Activated CD4-positive, alpha-beta memory T cell treated with anti-CD3 and anti-CD28 coated beads, Interleukin-2, amount 10 ng/mL, durations not matched to agents 7 days and 5 days (primary cell): ENCODE measurements around the gene CBX2. TPM values are rescaled to one million over a fixed set of nuclear protein-coding genes. Genes with fewer than 3 reads are reported as not detected.

Experiments
- CTCF ChIA-PET: fragments of 350-600 bp; sonication (Branson Sonifier 250); formaldehyde crosslinking; loops from one replicate; lab custom pipeline; 2021; ENCODE audit warnings: antibody characterized with exemption, inconsistent platforms; lab: Charles Lee
- POLR2A ChIA-PET: fragments of 350-600 bp; sonication (Branson Sonifier 250); formaldehyde crosslinking; loops from one replicate; lab custom pipeline; 2021; ENCODE audit warnings: antibody characterized with exemption; lab: Charles Lee
- DNase-seq: peaks from one replicate; pipeline ENCODE4 v3.0.0-alpha.2; 2020
- H3K27ac Mint-ChIP-seq: one replicate; pipeline ENCODE4 v1.8.0; 2021; ENCODE audit warnings: mild to moderate bottlenecking, mixed read lengths
- H3K27me3 Mint-ChIP-seq: one replicate; pipeline ENCODE4 v1.8.0; 2021; ENCODE audit warnings: mixed read lengths
- H3K36me3 Mint-ChIP-seq: one replicate; pipeline ENCODE4 v1.8.0; 2021; ENCODE audit warnings: low read depth, mixed read lengths
- H3K4me1 Mint-ChIP-seq: one replicate; pipeline ENCODE4 v1.8.0; 2021; ENCODE audit warnings: mixed read lengths
- H3K4me3 Mint-ChIP-seq: one replicate; pipeline ENCODE4 v1.8.0; 2021; ENCODE audit warnings: mild to moderate bottlenecking, mixed read lengths
- H3K9me3 Mint-ChIP-seq: one replicate; pipeline ENCODE4 v1.8.0; 2021; ENCODE audit warnings: mixed read lengths
- total RNA-seq, 2 experiments: library from RNA; stranded (reverse); gene quantifications; one replicate each; pipeline ENCODE4 v1.2.3, GENCODE V29; 2021

CBX2 gene
- total RNA-seq, 2 experiments from 2014 or later: 1.7 to 2.0 TPM

DNA sequence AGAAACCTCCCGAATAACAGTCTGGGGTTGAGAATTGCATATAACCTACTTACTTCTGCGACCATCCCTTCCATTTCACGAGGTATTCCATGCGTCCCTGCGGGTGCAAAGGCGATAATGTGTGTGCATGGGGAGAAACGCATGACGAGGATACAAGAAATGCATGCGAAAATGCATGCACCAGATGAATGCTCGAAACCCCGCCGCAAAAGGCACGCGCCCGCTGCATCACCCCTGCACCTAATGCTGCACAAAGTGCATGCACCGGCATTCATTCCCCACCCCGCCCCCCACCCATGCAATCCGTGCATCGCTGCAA is 18.5 kb downstream of the CBX2 start:
- Mint-ChIP-seq H3K27me3 (peaks cover 40% of the 10 kb centered on the region), H3K9me3 (no peaks in the 10 kb centered on the region), H3K27ac (no peak overlapping the region), H3K4me3 (peak overlapping the region; percentile 83), H3K4me1 (peaks cover 33% of the 10 kb centered on the region), H3K36me3 (peaks cover 5% of the 10 kb centered on the region)
- CTCF ChIA-PET: interaction anchor here (0.7 to 3.4 kb wide), 11 partner anchors 12 to 174 kb away, joined by 3 to 23 read pairs (median 6); partner anchors contain the start of gene CBX4
- POLR2A ChIA-PET: interaction anchor here (0.6 to 4.0 kb wide), 10 partner anchors 9 to 305 kb away, joined by 3 to 58 read pairs (median 5); partner anchors contain the start of genes CBX4 and GAA
- DNase-seq: no peak

DNA sequence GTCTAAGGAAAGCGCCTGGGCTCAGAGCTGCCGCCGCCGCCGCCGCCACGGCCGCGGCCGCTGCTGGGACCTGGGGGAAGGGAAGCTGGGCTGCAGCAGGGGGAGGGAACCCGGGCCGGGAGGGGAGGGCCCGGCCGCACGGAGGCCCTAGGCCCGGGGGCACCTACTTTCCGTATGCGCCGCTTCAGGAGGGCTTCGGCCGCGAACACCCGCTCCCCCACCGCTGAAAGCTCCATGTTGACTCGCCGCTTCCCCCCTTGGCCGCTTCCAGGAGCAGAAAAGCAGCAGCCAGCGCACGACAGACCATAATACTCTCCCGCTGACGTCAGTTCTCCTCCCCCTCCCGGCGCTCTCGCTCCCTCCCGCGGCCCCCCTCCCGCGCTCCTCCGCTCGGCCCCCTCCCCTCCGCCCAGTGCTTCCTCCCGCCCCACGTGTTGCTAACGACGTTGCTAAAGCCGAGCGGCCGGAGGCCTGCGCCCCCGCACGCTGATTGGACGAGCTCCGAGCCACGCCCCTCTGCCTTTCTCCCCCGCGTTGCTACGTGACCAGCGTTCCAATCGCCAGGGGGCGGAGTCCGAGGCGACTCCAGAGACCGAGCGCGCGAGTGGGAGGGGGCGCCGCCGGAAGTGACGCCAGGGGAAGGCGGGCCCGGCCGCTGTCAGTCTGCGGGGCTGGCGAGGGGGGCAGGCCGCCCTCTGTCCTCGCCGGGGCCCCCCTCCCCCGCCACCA is 19.0 kb downstream of the CBX2 start, which contains the start of gene CBX8:
Gene CBX8 (minus strand): TSS at position 315 of the 729 bp plus-strand sequence. CDS start 79 bp downstream, at position 236.
- DNase-seq: peak; percentile 100
- CTCF ChIA-PET: interaction anchor here (0.7 to 3.4 kb wide), 11 partner anchors 12 to 173 kb away, joined by 3 to 23 read pairs (median 6); partner anchors contain the start of gene CBX4
- peak within 1 kb of the TSS; percentile 70 for H3K27ac Mint-ChIP-seq
- peaks cover 5% of the 10 kb centered on the region for H3K36me3 Mint-ChIP-seq
- H3K4me1 Mint-ChIP-seq: peaks cover 33% of the 10 kb centered on the region
- peaks cover 44% of the 10 kb centered on the region for H3K27me3 Mint-ChIP-seq
- POLR2A ChIA-PET: interaction anchor here (0.6 to 4.0 kb wide), 10 partner anchors 10 to 304 kb away, joined by 3 to 58 read pairs (median 5); partner anchors contain the start of genes CBX4 and GAA
- peak within 1 kb of the TSS; percentile 83 for H3K4me3 Mint-ChIP-seq
- H3K9me3 Mint-ChIP-seq: no peaks in the 10 kb centered on the region

DNA sequence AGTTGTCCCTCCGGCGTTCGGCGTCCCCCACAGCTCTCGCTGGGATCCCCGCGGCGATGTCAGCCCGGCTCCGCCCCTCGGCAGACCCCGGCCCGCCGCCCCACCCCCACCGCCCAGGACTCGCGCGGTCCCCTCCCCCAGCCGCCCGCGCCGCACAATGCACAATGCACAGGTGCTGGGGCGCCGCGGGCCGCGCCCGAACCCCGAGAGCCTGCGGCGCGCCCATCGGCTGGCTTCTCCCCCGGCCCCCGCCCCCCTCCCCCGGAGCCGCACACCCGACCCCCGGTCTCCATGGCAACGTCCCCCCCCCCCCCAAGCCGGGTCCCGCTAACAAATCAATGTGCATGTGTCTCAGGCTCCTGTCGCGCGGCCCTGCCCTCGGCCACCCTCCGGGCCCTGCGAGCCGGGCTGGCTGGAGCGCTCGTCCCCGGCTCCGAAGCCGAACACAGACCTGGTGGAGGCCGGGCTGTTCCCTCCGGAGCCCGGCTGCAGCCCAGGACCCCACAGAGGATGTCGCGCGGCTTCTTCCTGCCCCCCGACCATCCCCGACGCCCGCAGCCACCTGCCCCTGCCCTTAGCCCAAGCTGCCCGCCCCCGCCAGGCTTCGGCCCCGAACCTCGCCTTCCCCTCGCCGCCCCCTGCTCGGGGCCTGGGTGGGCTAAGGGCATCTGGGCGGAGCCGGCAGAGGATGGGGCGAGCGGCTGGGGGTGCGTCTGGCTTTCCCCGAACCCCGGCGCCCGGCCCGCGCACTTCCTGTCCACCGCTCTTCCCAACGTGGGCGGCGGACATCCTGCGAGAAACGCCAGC is 19.7 kb downstream of the CBX2 start:
- ChIA-PET CTCF (interaction anchor here (0.8 to 3.4 kb wide), 10 partner anchors 11 to 173 kb away, joined by 3 to 23 read pairs (median 5); partner anchors contain the start of gene CBX4), POLR2A (interaction anchor here (0.6 to 4.0 kb wide), 10 partner anchors 10 to 304 kb away, joined by 3 to 58 read pairs (median 5); partner anchors contain the start of genes CBX4 and GAA)
- Mint-ChIP-seq H3K4me3 (peak overlapping the region; percentile 83), H3K36me3 (peaks cover 5% of the 10 kb centered on the region), H3K27me3 (peaks cover 42% of the 10 kb centered on the region), H3K9me3 (no peaks in the 10 kb centered on the region), H3K4me1 (peaks cover 34% of the 10 kb centered on the region), H3K27ac (no peak overlapping the region)
- DNase-seq: no peak

DNA sequence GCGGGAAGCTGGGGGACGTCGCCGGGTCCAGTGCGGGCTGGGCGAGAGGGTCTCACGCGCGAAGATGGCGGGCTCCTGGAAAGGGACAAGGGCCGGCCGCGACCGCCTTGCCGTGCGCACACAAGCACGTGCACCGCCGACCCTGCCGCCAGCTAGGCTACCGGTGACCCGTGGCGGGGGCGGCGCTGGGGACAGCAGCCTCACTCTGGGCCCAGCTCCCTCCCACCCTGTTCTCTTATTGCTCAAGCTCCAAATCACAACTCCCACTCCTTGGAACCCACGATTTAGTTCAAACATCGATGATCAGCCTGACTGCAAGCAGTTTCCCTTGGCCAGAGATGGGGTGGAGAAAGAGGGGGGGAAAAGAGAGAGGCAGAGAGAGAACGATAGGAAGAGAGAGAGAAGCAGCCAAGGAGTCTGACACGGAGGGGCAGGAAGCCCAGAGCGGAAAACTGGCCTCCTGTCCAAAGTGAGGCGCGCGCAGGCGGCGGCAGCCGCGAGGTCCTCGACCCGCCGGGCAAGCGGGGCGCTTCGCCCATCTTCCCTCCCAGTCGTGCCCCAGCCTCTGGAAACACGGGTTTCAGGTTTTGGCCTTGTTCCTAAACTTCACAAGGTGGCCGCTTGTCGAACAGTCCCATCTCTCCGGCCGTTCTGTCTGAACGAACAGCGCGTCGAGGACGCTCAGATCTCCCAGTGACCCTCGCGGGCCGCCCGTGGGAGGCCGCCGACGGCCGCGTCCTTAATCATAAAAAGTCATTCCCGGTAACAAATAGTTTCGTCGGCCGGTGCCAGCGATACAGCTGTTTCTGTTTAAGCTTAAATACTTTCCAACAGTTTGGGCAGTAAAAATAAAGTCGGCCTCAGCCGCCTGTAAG is 20.6 kb downstream of the CBX2 start:
- H3K4me1 Mint-ChIP-seq: peaks cover 35% of the 10 kb centered on the region
- H3K27me3 Mint-ChIP-seq: peaks cover 46% of the 10 kb centered on the region
- peak overlapping the region; percentile 34 for H3K4me3 Mint-ChIP-seq
- H3K27ac Mint-ChIP-seq: peak overlapping the region; percentile 40
- no peak for DNase-seq
- ChIA-PET POLR2A (interaction anchor here (0.6 to 4.0 kb wide), 5 partner anchors 10 to 124 kb away, joined by 3 to 58 read pairs (median 6); partner anchors contain the start of gene CBX4), CTCF (interaction anchor here (1.1 to 2.1 kb wide), 2 partner anchors 10 to 41 kb away, joined by 4 to 11 read pairs; partner anchors contain the start of gene CBX4)
- no peaks in the 10 kb centered on the region for H3K9me3 Mint-ChIP-seq
- peaks cover 5% of the 10 kb centered on the region for H3K36me3 Mint-ChIP-seq

DNA sequence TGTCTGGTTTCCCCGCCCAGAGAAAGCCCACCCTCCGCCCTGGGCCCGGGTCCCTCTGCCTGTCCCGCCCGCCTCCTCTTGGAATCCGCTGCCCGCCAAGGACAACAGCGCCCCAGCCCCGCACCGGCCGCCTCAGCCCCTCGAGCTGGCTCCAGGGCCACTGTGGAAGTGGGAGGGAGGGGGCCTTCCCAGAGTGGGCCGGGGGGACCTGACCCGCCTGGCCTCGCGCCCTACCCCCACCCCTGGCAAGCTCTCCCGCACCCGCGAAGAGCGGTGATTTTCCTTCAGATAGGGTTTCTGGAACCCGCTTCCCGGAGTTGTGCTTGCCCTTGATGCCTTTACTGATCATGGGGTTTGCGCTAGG is 21.2 kb downstream of the CBX2 start:
- DNase-seq: no peak
- H3K4me1 Mint-ChIP-seq: peaks cover 37% of the 10 kb centered on the region
- H3K9me3 Mint-ChIP-seq: no peaks in the 10 kb centered on the region
- H3K27me3 Mint-ChIP-seq: peaks cover 45% of the 10 kb centered on the region
- H3K4me3 Mint-ChIP-seq: peak overlapping the region; percentile 9
- no peak overlapping the region for H3K27ac Mint-ChIP-seq
- ChIA-PET CTCF (no interaction called here), POLR2A (interaction anchor here (1.3 to 4.0 kb wide), 3 partner anchors 9 to 41 kb away, joined by 3 to 58 read pairs (median 24); partner anchors contain the start of gene CBX4)
- H3K36me3 Mint-ChIP-seq: peaks cover 5% of the 10 kb centered on the region

DNA sequence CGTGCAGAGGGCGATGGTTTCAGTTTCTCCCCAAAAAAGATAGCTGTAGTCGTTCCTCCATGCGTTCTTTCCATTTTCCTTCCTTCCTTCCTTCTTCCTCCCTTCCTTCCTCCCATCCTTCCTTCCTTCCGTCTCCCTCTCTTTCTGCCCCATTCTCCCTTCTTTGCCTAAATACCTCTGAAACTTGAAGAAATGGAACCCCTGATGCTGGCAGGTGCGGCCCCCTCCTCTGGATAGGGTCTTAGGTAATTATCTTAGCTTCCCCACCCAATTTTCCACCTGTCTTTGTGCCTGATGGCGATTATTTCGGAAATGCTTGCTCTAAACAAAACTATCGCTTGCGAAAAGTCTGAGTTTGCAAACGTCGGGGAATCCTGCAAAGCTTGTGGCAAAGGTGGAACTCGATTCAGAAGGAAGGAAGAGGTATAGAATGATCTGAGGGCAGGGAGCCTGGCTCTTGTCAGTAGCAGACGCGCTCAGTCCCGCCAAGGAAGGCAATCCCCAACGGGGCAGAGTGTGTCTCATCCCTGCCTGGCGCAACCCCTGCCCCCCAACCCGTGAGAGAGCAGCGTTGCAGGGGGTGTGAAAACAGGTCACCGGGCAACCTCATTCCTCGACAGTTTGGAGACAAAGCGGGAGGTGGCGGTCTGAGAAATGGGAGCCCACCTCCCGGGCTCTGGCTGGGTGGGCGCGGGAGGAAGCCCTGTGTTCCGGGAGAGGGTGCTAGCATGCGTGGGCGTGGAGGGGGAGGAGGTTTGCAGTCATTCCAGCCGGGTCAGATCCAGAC is 21.8 kb downstream of the CBX2 start:
- peaks cover 50% of the 10 kb centered on the region for H3K27me3 Mint-ChIP-seq
- ChIA-PET POLR2A (interaction anchor here (1.3 to 6.9 kb wide), 4 partner anchors 9 to 41 kb away, joined by 3 to 58 read pairs (median 38); partner anchors contain the start of gene CBX4), CTCF (interaction anchor here (1.5 kb wide), 1 partner anchor 35 kb away, joined by 4 read pairs; no protein-coding TSS in a partner anchor)
- H3K36me3 Mint-ChIP-seq: peaks cover 10% of the 10 kb centered on the region
- peaks cover 42% of the 10 kb centered on the region for H3K4me1 Mint-ChIP-seq
- H3K4me3 Mint-ChIP-seq: peak overlapping the region; percentile 9
- DNase-seq: no peak
- no peaks in the 10 kb centered on the region for H3K9me3 Mint-ChIP-seq
- H3K27ac Mint-ChIP-seq: no peak overlapping the region

DNA sequence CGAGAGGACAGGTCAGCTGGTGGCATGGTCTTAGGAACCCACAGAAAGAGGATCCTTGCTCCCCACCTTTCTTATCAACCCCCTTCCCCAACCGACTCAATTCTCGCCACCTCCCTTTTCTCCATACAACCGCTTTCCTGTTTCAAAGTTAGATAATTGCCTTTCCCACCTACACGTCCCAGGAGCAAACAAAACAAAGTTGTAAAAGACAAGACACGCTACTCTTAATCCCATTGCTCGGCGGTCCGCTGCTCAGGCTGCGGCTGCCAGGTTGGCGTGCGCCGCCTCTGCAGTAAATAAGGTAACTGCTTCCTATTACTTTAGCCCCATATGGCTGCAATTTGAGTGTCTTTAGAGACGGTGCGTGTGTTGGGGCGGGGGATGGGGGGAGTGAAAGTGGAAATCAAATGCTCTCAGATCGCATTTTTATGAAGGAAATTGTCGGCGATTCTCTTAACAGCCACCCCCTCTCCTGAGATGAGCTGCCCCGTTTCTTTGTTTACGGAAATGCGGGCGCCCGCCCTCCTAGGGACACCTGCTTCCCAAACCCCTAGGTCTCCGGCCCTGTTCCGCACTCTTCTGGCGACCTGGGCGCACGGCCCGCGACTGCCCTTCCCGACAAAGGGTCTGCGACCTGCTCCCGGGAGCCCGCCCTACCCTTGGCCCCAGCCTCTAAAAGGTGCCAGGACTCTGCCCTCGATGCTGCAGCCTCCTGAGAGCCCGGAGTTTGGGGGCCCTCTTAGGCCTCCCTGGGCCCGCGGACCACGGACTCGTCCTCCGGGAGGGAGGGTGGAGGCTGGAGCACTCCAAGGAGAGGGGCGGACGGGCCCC is 22.6 kb downstream of the CBX2 start:
- H3K36me3 Mint-ChIP-seq: peaks cover 10% of the 10 kb centered on the region
- peak; percentile 50 for DNase-seq
- no peaks in the 10 kb centered on the region for H3K9me3 Mint-ChIP-seq
- peaks cover 59% of the 10 kb centered on the region for H3K27me3 Mint-ChIP-seq
- H3K4me3 Mint-ChIP-seq: peak overlapping the region; percentile 36
- CTCF ChIA-PET: interaction anchor here (1.0 to 1.5 kb wide), 2 partner anchors 34 to 39 kb away, joined by 3 to 4 read pairs; partner anchors contain the start of gene CBX4
- POLR2A ChIA-PET: interaction anchor here (1.3 to 6.9 kb wide), 2 partner anchors 36 to 40 kb away, joined by 4 to 52 read pairs; partner anchors contain the start of gene CBX4
- H3K27ac Mint-ChIP-seq: peak overlapping the region; percentile 74
- peaks cover 50% of the 10 kb centered on the region for H3K4me1 Mint-ChIP-seq

DNA sequence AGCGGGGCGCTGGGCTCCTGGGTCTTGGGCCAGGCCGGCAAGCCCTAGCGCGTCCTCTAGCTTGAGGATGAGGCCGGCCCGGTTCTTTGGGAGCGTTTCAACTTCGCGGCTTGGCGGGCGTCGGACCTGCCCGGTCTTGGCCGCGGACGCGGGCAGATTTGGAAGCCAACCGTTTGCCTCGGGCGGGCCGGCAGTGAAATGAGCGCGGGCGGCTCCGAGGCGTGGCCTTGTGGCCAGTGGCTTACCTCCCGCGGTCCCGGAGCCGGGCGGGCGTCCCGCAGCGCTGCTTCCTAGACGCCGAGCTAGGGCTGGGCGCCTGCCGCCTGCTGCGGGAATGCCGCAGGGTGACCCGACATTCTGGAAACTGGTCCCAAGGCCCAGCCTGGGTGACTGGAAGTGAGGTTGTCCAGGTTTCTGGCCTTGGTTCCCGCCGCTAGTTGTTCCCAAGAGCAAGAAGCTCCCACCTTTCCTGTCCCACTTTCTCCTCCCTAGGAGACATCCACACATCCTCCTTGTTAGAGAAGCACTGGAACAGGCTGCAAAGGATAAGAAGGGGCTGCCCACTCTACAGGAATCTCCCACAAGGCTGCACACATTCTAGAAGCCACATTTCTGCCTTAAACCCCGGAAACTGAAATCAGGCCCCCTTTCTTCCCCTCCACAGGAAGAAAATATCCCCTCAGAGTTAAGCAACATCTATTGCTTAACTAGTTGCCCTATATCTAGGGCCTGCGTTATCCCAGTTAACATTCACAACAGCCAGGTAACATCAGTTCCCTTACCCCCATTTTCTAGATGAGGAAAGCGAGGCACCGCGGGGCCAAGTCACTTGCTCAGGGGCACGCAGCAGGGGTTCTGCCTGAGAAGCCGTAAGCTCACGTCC is 23.4 kb downstream of the CBX2 start:
- H3K4me1 Mint-ChIP-seq: peaks cover 46% of the 10 kb centered on the region
- H3K27ac Mint-ChIP-seq: peak overlapping the region; percentile 35
- POLR2A ChIA-PET: interaction anchor here (1.3 to 6.9 kb wide), 2 partner anchors 35 to 39 kb away, joined by 4 to 52 read pairs; partner anchors contain the start of gene CBX4
- no peaks in the 10 kb centered on the region for H3K9me3 Mint-ChIP-seq
- no peak overlapping the region for H3K4me3 Mint-ChIP-seq
- no peak for DNase-seq
- CTCF ChIA-PET: interaction anchor here (0.7 to 1.5 kb wide), 3 partner anchors 34 to 1222 kb away, joined by 3 to 4 read pairs (median 3); partner anchors contain the start of gene CBX4
- peaks cover 8% of the 10 kb centered on the region for H3K36me3 Mint-ChIP-seq
- H3K27me3 Mint-ChIP-seq: peaks cover 65% of the 10 kb centered on the region

DNA sequence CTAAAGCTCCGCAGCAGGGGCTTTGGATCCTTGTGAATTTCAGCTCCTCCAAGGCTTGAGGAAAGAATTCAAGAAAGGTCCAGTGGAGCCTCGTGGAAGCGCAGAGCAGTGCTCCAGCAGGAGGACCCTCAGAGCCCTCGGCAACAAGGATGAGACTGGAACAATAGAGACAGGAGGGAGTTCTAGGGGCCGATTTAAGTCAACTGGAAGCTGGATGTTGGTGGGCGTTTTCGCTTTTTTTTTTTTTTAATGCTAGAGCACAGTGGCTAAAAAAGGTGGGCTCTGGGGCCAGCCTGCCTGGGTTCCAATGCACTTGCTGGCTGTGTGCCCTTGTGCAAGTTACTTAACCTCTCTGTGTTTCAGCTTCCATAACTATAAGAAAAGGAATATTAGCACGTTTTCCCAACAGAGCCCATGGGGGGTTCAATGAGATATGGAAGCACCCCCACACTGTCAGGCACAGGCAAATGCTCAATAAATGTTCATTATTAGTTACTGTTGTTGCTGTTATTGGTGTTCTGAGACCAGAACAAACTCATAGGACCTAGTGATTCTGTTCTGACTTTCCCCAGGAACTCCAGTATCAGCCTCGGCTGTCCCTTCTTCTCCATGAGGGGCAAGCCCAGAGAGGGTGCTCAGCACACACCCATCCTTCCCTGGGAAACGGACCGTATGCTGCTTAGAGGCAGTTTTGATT is 24.2 kb downstream of the CBX2 start:
- H3K27me3 Mint-ChIP-seq: peaks cover 70% of the 10 kb centered on the region
- DNase-seq: no peak
- H3K9me3 Mint-ChIP-seq: no peaks in the 10 kb centered on the region
- H3K27ac Mint-ChIP-seq: no peak overlapping the region
- no peak overlapping the region for H3K4me3 Mint-ChIP-seq
- H3K36me3 Mint-ChIP-seq: peaks cover 7% of the 10 kb centered on the region
- ChIA-PET CTCF (interaction anchor here (0.7 kb wide), 1 partner anchor 1221 kb away, joined by 3 read pairs; no protein-coding TSS in a partner anchor), POLR2A (interaction anchor here (1.3 to 6.9 kb wide), 2 partner anchors 34 to 38 kb away, joined by 4 to 52 read pairs; partner anchors contain the start of gene CBX4)
- H3K4me1 Mint-ChIP-seq: peaks cover 40% of the 10 kb centered on the region
